ENCODE results near the gene N4BP2L1.
"Not testable (repeated sequence)": the region's sequence is repeated elsewhere in the genome, so short reads cannot be mapped to it uniquely, and the experiment has no call there.

The N4BP2L1 gene

DNA sequence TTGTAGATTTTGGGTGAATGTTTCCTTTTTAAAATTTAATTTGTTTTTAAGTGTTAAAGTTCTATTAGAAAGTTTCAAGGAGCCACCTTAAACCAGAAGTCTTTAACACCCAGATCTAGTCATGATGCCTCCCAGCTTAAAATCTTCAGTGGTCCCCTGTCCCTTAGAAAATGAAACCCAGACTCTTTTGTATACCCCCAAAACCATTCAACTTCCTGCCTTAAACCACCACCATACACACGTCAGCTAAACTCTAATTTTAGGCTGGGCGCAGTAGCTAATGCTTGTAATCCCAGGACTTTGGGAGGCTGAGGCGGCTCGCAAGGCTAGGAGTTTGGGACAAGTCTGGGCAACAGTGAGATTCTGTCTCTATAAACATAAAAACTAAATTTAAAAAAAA, 37.9 kb downstream of the N4BP2L1 start:
- no peak for DNase-seq (ENCODE audit: low spot score)

DNA sequence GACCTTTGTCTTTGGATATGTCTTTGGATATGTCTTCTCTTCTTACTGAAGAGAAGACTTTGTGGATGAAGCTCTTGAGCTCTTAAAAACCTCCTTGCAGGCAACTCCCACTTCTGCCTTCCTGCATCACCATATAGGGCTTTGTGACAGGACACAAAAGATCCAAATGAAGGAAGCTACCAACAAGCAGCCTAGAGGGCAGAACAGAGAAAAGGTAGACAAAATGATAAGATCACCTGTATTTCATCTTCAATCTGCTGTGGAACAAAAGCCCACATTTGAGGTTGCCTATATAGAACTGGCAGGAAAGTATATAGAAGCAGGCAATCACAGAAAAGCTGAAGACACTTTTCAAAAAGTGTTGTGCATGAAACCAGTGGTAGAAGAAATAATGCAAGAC, 42.5 kb downstream of the N4BP2L1 start:
- DNase-seq (ENCODE audit: low spot score), result no peak

DNA sequence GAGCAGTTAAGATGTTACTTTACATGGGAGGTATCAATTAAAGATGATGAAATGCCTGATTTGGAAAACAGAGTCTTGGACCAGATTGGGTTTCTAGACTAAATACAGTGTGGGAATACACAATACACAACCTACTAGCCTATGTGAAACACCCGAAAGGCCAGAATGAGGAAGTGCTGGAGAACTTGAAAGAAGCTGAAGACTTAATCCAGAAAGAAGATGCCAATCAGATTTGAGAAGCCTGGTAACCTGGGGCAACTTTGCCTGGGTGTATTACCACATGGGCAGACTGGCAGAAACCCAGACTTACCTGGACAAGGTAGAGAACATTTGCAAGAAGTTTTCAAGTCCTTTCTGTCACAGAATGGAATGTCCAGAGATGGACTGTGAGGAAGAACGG, 43.2 kb downstream of the N4BP2L1 start:
- no peak for DNase-seq (ENCODE audit: low spot score)

DNA sequence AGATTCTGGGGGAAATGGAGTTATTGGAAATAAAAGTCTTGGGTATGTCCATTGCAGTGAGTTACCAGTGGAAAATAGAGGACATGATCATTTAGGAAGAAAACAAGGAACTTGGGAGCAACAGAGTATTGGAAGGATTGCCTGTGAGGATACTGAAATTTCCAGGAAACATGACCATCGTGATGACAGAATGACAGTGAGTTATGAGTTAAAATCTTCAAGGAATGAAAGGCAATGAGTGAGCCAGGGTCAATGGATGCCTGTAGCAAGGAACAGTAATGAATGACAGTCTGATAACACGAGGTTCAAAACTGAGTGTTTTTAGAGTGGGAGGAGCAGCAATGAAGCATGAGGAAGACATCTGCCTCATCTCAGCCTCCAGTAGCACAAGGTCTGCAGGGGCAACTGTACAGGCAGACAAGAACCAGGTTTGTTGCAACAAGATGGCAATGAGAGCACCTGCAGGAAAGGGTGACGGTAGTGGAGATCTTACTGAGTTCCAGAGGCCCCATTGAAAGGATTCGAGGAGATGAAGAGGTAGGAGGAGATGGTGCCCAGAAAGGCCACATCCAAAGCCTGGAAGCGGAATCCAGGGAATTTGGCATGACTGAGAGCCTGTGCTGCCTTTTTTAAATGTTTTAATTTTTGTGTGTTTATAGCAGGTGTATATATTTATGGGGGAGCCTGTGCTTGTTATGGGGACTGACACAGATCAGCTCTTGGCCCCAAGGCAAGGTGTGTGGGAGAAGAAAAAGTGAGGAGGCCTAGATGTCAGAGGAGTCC, 43.9 kb downstream of the N4BP2L1 start:
- no peak for DNase-seq (ENCODE audit: low spot score)

DNA sequence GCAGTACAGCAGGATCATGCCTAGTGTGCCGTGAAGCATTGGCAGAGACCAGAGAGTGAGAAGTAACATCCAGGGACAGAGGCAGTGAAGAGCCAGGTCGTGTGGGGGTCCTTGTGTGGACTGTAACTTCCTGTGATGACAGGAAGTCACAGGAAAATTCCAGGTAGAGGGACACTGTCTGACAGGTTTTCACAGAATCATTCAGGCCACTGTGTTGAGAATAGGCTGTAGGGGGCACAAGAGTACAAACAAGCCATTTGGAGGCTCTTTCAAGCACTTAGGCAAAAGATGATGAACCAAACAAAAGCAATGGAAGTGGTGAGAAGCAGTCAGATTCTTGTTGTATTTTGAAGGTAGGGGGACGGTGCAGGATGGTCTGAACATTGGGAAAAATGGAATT, 46.4 kb downstream of the N4BP2L1 start:
- peak; percentile 27 for DNase-seq (ENCODE audit: low spot score)

DNA sequence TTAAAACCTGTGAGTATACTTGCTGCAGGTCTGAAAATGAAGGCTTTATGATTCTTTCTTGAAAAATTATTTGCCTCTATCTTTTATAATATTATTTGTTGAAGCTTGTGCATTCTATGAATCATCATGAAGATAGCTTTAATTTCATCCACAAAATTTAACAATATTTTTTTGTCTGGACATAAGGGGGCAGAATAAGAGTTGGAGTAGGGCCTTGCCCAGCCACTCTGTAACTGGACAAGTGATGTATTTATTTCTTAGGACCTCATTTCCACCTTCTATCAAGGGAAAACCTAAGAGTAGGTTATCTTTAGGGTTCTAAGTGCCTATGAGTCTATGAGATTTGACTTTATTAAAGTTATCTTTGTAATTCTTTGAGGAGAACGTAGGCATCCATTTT, 49.9 kb downstream of the N4BP2L1 start:
- no peak for DNase-seq (ENCODE audit: low spot score)

DNA sequence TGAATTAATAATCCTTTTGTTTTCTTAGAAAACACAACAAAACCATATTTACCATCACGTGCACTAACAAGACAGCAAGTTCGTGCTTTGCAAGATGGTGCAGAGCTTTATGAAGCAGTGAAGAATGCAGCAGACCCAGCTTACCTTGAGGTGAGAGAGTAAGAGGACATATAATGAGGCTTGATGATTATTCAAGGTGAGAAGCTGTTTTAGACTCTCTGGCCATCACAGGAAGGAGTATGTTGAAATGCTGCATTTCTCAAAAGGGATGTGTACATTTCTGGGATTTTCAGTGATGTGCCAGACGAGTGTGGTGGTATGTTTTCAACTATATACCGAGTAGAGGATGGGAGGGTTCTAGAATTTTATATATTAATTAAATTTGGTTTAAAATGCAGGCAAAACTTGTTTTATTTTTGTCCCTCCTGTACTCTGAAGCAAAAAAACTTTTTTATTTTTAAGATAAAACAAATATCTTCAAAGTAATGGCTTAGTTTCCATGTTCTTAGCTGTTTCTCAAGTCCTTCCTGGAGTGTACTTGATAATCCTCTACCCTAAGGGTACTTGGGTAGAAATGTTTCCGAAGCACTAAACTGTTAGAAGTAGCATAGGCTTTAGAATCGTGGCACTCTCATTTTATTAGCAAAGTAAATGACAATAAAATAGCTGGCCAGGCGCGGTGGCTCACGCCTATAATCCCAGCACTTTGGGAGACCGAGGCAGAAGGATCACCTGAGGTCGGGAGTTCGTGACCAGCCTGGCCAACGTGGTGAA, 51.1 kb downstream of the N4BP2L1 start:
- DNase-seq (ENCODE audit: low spot score), result no peak

DNA sequence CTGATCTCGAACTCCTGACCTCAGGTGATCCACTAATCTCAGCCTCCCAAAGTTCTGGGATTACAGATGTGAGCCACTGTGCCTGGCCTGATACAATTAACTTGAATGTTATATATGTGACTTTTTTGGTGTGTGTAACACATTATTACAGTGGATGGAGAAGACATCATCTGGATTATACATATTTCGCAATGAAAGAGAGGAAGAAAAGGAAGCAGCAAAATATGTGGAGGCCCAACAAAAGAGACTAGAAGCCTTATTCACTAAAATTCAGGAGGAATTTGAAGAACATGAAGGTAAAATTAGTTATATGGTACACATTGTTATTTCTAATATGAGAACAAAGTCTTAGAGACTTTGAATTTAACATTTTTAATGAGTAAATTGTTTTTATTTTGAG, 57.1 kb downstream of the N4BP2L1 start:
- DNase-seq (ENCODE audit: low spot score), result no peak

DNA sequence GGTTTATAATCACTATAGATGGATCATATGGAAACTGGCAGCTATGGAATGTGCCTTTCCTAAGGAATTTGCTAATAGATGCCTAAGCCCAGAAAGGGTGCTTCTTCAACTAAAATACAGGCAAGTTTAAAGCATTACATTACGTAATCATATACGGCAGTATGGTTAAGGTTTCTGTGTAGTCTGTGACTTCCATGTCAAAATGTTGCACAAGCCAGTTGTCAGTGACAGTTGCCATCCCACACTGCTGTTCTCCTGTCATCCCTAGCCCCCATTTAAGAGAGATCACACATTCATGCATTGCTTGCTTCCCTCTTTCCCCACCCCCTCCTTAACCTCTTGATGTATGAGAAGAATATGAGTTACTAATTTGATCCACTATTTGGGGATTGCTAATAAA, 65.4 kb downstream of the N4BP2L1 start:
- DNase-seq (ENCODE audit: low spot score), result no peak

DNA sequence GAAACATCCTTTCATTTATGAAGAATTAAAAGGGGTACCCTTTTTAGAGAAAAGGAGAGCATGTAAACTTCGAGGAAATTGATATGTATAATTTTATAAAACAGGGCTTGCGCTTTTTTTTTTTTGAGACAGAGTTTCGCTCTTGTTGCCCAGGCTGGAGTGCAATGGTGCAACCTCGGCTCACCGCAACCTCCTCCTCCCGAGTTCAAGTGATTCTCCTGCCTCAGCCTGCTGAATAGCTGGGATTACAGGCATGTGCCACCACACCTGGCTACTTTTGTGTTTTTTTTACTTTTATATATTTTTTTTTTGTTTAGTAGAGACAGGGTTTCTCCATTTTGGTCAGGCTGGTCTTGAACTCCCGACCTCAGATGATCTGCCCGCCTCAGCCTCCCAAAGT, 72.0 kb downstream of the N4BP2L1 start:
- not testable (repeated sequence) for DNase-seq (ENCODE audit: low spot score)

DNA sequence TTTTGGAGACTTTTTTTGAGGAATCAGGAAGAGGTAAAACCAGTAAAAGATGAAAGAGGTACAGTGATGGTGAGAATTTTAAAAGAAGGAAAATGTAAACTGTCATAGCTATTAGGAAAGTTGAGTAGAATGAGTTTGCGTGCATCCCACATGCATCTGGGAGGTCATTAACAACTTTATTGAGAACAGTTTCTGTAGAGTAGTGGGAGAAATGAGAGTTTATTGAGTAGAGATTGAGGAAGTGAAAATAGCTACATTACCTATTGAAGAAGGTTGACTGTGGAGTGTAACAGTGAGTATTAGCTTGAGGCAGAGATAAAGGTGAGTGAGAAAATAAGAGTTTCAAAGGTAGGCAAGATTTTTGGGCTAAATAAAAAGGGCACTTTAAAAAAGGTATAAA, 73.9 kb downstream of the N4BP2L1 start:
- no peak for DNase-seq (ENCODE audit: low spot score)

DNA sequence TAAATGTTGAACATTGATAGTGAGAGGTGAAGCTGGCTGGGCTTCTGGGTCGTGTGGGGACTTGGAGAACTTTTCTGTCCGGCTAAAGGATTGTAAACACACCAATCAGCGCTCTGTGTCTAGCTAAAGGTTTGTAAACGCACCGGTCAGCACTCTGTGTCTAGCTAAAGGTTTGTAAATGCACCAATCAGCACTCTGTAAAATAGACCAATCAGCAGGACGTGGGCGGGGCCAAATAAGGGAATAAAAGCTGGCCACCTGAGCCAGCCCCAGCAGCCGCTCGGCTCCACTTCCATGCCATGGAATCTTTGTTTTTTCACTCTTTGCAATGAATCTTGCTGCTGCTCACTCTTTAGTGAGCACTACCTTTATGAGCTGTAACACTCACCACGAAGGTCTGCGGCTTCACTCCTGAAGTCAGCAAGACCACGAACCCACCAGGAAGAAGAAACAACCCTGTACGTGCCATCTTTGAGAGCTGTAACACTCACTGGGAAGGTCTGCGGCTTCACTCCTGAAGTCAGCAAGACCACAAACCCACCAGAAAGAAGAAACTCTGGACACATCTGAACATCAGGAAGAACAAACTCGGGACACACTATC, 77.0 kb downstream of the N4BP2L1 start:
- not testable (repeated sequence) for DNase-seq (ENCODE audit: low spot score)
